ACHN (cell line): ENCODE results near the gene SFSWAP.
"Not testable (repeated sequence)": the region's sequence is repeated elsewhere in the genome, so short reads cannot be mapped to it uniquely, and the experiment has no call there.

Source experiments
- DNase-seq: peaks from one replicate; pipeline ENCODE4 v3.0.0-alpha.2; 2015
- in situ Hi-C: cut with HindIII; loops from 2 replicates; pipeline ENCODE4 v1.10.0; 2017; ENCODE audit warnings: low sequenced_read_pairs, low pct_ligation_motif_present, low pct_unique_long_range_greater_than_20kb

Gene SFSWAP

GRCh38 chr12:131795690-131796410, 85.0 kb downstream of the SFSWAP start:
- DNase-seq, result no peak
- in situ Hi-C loops, result no loop called here

DNA sequence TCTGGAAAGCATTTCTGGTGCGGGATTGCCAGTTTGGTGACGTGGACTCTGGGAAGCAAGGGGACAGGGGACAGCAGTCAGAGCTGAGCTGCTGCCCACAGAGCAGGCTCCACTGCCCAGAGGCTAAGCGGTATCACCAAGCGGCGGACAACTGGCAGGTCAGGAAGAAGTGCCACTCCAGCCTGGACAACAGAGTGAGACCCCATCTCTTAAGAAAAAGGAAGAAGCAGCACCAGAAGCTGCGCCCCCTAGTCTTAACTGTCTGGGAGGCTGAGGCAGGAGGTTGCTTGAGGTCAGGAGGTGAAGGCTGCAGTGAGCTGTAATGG, 85.5 kb downstream of the SFSWAP start:
- in situ Hi-C loops, result no loop called here

DNA sequence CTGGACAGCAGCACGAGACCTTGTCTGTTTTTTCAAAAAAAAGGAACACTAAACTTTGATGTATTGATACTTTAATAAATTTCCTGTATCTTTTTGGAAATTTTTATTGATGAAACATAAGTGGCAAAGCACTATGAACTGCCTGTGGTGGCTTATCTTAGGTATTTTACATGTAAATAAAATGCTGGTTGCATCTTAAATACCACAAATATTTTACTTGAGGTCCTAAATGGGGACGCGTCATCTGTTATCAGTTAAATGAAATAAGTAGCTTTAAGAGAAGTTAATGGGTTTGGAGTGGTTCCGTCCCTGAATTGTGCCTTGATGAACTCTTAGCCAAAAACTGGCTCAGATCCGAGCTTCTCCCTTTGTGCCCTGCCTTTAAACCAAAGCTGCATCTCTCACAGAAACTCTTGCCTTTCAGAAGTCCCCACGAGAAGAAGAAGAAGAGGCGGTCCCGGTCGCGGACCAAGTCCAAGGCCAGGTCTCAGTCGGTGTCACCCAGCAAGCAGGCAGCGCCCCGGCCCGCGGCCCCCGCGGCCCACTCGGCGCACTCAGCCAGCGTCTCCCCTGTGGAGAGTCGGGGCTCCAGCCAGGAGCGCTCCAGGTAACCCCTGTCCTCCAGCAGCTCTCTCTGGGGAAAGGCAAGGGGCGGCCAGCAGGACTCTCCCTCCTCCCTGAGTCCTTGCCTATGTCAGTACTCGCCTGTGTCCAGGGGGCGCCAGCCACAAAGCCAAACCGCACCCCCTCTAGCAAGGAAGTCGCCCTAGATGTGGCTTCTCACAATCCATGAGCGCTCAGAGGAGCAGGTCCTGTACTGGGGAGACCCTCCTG, 86.1 kb downstream of the SFSWAP start:
- in situ Hi-C loops, result no loop called here
- no peak for DNase-seq

More for the DNA sequence above, 85.5 kb downstream of the SFSWAP start:
- DNase-seq, result no peak

DNA sequence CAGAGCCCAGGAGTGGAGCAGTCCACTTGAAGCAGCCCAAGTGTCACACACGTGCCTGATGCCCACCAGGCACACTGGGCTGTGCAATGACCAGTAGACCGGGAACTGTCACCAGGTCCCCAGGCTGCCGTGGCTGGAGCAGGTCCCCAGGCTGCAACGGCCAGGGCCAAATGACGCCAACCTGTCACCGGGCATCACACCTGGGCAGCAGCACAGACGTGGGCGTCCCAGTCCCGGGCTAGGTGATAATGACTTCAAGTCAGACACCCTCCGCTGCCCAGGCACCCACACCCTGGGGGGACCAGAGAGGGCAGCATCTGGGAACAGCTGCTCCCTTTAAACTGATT, 86.7 kb downstream of the SFSWAP start:
- in situ Hi-C loops, result no loop called here
- no peak for DNase-seq

DNA sequence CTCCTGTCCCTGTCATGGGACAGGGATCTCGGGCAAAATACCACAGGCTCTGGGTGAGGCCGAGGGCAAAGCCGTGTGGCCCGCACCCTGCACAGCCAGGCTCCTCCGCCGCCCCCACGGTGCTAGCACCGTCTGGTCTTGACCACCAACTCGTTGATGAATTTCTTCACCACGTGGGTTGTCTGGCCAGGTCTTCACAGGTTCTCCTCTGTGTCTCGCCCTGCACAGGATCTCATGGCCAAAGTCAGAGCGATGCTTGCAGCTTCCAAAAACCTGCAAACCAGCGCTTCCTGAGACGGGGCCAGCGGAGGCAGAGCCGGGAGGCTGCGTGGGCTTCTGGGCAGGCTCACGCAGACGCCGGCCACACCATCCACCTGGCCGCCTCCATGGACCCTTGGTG, 88.3 kb downstream of the SFSWAP start:
- in situ Hi-C loops, result no loop called here
- DNase-seq, result no peak

DNA sequence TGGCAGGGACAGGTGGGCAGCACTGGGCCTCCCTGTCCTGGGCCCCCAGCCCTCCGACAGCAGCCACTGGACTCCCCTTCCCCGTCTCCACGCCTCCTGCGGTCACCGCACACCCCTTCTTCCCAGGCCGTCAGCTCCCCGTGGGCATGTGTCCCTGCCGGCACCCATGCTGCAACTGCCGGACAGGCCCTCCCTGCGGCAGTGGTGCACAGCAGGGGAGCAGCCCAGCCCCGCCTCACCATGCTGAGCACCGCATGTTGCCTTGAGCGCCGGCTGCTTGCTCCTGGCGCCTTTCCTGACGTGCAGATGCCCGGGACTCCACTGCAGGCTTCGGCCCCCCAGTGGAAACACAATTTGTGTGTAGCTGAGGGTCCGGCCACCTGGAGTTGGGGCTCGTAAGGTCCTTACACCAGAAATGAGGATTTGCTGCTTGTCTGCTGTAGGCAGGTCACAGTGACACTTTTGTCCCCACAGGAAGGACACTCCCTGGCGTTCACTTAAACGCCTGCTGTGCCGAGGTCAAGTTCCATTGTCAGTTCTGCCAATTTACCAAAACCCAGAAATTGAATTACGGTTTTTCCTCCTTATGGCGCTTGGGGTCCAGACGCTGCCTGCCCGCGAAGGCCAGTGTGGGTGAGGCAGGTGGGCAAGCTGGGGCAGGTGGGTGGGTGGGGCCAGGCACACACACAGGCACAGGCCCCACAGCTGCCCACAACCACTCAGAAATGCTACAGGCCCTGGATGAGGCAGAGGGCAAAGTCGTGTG, 89.1 kb downstream of the SFSWAP start:
- in situ Hi-C loops, result no loop called here

GRCh38 chr12:131800594-131801135, 89.8 kb downstream of the SFSWAP start:
- DNase-seq, result no peak
- in situ Hi-C loops, result no loop called here

More for the DNA sequence above, 89.1 kb downstream of the SFSWAP start:
- DNase-seq, result no peak

DNA sequence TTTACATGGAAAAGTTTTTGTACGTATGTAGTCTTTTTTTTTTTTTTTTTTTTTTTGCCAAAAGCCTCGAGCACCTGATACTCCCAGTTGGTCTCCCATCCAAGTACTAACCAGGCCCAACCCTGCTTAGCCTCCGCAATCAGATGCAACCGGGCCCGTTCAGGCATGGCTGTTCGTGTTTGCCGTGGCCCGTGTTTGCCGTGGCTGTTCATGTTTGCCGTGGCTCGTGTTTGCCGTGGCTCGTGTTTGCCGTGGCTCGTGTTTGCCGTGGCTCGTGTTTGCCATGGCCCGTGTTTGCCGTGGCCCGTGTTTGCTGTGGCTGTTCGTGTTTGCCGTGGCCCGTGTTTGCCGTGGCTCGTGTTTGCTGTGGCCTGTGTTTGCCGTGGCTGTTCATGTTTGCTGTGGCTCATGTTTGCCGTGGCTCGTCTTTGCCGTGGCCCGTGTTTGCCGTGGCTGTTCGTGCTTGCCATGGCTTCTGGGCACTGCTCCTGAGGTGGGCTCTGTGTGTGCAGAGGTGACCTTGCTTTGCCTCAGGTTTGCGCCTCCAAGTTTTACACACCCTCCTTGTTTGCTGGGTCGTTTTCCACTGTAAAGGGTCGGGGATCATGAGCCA, 90.5 kb downstream of the SFSWAP start:
- DNase-seq, result no peak
- in situ Hi-C loops, result no loop called here

- in situ Hi-C loops, result no loop called here
- no peak for DNase-seq
These were observed 93.2 kb downstream of the SFSWAP start for GRCh38 chr12:131803961-131804521.

GRCh38 chr12:131805421-131805820, 94.5 kb downstream of the SFSWAP start:
- DNase-seq, result no peak
- in situ Hi-C loops, result no loop called here

GRCh38 chr12:131806674-131807073, 95.8 kb downstream of the SFSWAP start:
- no peak for DNase-seq
- in situ Hi-C loops, result no loop called here

- DNase-seq, result no peak
- in situ Hi-C loops, result no loop called here
These were observed 98.0 kb downstream of the SFSWAP start for GRCh38 chr12:131808744-131809371.

DNA sequence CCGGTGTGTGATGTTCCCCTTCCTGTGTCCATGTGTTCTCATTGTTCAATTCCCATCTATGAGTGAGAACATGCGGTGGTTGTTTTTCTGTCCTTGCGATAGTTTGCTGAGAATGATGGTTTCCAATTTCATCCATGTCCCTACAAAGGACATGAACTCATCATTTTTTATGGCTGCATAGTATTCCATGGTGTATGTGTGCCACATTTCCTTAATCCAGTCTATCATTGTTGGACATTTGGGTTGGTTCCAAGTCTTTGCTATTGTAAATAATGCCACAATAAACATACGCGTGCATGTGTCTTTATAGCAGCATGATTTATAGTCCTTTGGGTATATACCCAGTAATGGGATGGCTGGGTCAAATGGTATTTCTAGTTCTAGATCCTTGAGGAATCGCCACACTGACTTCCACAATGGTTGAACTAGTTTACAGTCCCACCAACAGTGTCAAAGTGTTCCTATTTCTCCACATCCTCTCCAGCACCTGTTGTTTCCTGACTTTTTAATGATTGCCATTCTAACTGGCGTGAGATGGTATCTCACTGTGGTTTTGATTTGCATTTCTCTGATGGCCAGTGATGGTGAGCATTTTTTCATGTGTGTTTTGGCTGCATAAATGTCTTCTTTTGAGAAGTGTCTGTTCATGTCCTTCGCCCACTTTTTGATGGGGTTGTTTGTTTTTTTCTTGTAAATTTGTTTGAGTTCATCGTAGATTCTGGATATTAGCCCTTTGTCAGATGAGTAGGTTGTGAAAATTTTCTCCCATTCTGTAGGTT, 98.8 kb downstream of the SFSWAP start:
- DNase-seq, in situ Hi-C loops: not testable (repeated sequence)

GRCh38 chr12:131810726-131811125, 99.8 kb downstream of the SFSWAP start:
- no peak for DNase-seq
- in situ Hi-C loops, result no loop called here

DNA sequence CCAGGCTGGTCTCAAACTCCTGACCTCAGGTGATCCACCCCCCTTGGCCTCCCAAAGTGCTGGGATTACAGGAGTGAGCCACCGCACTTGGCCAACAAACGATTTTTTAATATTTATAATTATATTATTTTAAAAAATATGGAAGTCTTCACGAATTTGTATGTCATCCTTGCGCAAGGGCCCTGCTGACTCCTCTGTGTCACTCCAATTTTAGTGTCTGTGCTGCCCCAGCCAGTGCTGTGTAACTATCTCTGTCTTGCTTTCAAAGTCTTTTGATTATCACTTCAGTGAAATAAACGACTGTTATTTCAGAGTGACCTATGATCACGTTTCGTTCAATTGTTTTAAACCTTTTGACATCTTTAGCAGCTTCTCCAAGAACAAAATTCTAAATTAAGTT, 104.2 kb downstream of the SFSWAP start:
- in situ Hi-C loops, result no loop called here

DNA sequence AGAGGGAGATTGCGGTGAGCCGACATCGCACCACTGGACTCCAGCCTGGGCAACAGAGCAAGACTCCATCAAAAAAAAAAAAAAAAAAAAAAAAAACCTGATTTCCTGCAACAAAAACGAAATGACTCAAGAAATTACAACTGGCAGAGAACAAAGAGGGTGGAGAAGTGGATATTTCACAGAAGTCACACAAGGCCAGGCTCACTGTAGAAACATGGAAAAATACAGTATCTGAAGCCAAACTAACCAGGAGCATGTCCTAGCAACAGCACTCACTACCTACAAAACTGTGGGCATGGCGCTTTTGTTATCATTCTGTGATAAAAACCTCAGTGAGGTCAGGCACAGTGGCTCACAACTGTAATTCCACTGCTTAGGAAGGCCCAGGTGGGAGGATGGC, 105.6 kb downstream of the SFSWAP start:
- DNase-seq, result no peak
- in situ Hi-C loops, result no loop called here

More for the DNA sequence above, 104.2 kb downstream of the SFSWAP start:
- no peak for DNase-seq

DNA sequence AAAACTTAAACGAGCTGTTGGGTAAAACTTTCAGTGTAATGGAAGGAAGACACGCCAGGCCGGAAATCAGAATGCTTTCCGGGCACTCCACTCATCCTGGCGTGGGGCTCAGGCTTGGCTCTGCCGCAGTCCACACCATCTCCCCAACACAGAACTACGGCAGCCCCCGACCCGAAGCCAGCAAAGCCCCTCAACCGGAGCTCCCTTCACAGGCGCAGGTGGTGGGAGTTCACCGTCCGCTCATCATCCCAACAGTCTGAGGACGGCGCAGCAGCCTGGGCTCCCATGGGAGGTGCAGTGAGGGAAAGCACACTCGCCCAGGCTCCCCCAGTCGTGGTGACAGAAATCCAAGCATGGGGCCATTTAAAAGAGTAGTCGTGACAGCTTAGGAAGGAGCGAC, 106.4 kb downstream of the SFSWAP start:
- in situ Hi-C loops, result no loop called here
- DNase-seq, result no peak
